HG03135 (cell line): ENCODE results near the gene BEND3.

Experiments
- ATAC-seq: cut with Tn5 transposase; IDR thresholded peaks from one replicate; pipeline ENCODE4 v1.9.1; 2021; ENCODE audit warnings: mild to moderate bottlenecking, moderate library complexity; ENCODE audit not compliant: unreplicated experiment

The BEND3 gene

GRCh38 chr6:107083921-107084320, 31.4 kb downstream of the BEND3 start:
- ATAC-seq: no peak

DNA sequence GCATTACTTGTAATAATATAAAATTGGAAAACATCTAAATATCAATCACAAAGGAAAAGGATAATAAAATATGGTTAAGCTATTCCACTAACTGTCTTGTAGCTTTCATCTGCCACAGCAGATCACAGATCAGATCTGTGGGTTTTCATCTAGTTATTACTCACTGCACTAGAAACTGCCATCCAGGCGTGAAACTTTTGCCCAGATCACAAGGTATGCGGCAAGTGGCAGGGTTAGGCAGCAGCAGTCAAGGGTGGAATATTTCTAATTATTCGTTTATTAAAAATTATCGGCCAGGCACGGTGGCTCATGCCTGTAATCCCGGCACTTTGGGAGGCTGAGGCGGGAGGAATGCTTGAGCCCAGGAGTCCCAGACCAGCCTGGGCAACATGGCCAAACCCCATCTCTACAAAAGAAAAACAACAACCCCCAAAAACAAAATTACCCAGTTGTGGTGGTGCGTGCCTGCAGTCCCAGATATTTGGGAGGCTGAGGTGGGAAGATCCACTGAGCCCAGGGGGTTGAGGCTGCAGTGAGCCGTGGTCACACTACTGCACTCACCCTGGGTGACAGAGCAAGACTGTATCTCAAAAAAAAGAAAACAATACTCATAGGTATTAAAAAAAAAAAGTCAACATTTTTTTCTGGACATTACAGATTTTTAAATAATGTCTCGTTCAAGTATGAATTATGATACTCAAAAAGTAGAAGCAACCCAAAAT, 32.1 kb downstream of the BEND3 start:
- peak; percentile 80 for ATAC-seq

DNA sequence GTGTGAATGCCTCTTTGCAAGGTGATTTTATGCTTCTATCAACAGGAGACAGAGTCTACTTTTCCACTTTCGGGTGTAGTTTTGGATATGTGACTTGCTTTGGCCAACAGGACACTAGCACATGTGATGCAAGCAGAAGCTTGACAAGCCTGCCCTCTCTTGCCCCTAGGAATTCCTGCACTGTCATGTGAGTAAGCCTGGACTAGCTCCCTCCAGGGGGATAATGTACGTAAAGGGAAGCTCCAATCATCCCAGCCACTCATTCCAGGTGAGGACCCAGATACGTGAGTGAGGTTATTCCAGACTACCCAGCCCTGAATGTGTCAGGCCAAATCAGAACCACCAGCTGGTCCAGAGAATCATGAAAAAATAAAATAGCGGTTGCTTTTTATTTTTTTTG, 33.3 kb downstream of the BEND3 start:
- ATAC-seq: no peak

- ATAC-seq: no peak
Measured at GRCh38 chr6:107080036-107080435, 35.3 kb downstream of the BEND3 start.

DNA sequence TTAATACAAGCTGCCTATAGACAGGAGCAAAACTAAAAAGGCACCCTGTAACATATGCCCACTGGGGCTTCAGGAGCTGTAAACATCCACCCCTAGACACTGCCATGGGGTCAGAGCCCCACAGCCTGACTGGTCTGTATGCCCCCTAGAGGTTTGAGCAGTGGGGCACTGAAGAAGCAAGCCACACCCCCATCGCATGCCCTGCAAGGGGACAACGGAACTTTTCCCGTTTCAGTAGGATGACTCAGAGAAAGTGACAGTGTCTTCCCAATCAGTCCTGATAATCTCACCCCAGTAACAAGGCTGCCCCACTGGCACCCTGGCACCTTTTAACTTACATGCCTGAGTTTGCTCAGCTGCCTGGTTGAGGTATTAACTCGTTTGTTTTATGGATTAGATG, 35.9 kb downstream of the BEND3 start:
- ATAC-seq: no peak

DNA sequence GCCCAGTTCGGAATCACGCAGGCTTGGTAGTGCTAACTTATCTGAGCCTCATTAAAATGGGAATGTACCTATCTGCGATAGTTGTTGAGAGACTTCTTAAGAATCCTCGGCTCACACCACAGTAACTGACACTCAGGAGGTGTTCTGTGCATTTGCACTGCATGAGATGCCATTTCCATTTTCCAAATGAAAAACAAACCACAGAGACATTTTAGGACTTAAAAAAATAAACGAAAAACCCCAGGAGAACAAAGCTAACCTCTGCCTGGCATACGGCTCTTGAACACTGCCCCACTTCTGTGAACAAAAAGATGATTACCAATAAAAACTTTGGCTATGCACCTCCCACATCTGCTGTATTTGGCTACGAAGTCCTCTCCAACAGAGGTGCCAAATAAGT, 37.6 kb downstream of the BEND3 start:
- ATAC-seq: no peak

DNA sequence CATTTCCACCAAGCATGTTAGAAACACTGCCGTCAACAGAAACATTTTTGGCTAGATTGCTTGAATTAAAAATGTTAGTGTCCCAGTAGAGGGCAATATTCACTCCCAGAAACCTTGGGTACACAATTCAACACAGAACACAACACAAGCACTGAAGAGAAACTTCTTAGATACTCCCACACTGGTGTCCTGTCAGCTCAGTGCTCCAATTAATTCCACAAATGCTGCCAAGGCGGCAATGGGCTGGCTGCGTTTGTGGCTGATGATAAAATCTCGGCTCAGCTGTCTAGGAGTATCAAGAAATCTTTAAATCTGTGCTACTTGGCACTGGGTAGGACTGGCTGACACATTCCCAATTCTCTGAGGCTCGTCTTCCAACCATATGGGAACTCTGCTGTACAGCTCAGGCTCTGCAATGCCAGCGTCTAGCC, 39.3 kb downstream of the BEND3 start:
- ATAC-seq: no peak

DNA sequence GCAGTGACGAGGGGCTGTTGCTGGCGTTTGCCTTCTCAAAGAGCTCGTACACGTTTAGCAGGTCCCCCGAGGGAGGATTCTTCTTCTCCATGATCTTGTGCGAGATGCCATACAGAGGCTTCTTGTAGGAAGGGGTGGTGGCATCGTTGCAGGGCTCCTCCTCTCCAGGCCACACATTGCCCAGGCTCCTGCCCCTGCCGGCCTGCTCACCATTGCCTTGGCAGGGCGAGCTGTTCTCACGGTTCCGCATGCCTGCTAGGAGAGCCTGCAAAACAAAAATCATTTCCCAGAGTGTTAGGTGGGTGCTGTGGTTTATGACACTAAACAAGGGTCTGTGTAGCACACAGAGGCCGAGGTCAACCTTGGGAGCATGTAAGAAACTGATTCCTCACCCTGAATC, 44.6 kb downstream of the BEND3 start:
- ATAC-seq: no peak

DNA sequence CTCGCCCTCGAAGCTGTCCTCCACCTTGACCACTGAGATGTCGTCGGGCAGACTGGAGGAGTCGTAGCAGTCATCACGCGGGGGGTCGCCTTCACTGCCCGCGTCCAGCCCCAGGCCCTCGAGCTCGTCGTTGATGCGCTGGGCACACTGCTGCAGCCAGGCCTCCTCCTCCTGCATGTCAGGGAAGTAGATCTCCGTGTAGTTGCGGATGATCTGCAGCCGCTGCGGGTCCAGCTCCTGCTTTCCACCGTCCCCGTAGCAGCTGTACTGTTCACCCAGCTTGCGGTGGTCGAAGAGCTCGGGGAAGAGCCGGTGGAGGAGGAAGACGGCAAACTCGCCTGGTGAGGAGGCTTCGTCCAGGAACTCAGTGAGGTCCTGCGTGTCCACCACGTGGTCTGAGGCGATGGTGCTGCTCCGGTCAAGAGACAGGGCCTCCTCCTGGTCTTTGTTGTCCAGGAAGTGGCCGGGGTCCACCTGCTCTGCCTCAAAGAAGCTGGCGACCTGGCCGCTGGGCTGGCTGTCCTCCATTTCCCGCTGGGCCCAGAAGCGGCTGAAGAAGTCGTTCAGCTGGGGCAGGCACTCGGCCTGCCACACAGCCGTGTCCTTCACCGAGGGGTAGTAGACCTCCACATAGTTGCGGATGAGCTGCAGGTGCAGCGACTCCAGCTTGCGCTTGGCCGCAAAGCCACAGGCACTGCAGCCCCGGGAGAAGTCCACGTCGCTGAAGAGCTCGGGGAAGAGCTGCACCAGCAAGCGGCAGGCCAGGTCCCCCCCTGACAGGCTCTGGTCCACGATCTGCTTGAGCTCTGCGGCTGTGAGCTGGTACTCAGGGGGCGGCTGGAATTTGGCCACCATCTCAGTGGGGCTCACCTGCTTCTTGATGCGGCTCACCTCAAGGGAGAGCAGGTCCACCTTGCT, 45.4 kb downstream of the BEND3 start:
- ATAC-seq: no peak

DNA sequence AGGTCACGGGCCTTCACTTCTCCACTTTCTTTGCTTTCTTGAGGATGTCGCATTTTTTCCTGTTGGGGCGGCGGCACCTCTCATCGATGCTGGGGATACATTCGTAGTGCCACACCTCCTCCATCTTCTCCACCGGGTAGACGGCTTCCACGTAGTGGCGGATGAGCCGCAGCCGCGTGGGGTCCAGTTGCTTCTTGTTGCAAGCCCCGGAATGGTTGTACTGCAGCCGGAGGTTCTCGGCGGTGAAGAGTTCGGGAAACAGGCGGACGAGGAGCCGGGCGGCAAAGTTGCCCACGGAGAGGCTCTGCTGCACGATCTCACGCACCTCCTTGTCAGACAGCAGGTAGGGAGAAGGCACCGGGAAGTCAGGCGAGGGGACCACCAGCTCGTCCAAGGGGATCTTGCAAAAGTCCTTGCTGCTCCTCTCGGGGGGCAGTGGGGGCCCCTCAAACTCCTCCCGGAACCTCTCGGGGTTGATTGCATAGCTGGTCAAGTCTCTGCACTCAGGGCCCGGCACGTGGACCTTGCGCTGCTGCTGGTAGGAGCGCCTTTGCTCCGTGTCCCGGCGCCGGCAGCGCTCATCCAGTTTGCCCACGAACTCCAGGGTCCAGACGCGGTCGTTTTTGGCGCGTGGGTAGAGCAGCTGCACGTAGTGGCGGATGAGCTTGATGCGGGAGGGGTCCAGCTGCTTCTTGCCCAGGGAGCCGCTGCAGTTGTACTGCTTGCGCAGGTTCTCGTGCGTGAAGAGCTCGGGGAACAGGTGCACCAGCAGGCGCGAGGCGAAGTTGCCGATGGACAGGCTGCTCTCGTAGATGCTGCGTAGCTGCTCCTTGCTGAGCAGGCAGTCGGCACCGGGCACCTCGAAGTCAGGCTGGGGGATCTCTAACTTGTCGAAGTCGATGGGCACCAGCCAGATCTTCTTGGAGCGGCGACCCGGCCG, 46.4 kb downstream of the BEND3 start:
- no peak for ATAC-seq

DNA sequence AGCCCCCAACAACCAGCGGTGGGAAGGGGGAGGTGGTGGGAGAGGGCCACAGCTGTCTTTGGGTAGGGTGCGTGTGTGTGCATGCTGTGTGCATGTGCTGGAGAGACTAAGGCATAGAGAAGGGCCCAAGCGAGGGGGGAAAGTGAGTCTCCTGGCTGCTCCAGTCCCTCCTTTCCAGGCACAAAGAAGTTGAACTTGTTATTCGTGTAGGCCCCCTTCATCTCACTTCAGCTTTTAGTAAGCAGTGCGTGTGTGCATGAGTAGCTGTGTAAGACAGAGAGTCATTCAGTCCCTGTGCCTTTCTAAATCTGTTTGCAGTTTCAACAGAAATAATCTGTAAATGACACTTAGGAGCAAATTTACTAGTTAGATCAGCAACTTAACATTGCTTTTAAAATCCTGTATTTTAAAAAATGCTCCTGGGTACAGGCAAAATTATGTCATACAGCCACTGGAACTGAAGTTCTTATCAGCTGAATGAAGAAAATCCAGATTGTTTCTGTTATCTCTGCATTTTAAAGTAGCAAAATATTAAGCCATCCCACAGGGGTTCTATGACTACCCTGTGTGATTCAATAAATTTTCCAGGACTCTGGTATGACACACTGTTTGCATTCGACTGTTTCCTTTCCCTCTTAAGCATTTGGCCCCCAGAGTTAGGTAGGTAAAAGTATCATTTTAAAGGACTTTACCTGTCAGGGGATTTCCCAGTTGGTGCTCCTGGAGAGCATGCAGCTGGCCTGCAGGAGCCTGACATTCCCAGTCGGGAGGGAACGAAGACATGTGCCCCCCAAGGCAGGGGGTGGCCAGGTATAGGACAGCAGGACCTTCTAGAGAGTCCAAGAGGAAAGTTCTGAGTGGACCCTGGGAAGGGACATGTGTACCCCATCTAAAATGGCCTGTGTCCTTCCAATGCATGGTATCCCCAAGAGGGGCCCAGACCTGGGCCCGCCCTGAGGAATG, 48.3 kb downstream of the BEND3 start:
- no peak for ATAC-seq

GRCh38 chr6:107064579-107065065, 50.7 kb downstream of the BEND3 start:
- ATAC-seq: no peak

GRCh38 chr6:107062691-107063090, 52.6 kb downstream of the BEND3 start:
- ATAC-seq: no peak

DNA sequence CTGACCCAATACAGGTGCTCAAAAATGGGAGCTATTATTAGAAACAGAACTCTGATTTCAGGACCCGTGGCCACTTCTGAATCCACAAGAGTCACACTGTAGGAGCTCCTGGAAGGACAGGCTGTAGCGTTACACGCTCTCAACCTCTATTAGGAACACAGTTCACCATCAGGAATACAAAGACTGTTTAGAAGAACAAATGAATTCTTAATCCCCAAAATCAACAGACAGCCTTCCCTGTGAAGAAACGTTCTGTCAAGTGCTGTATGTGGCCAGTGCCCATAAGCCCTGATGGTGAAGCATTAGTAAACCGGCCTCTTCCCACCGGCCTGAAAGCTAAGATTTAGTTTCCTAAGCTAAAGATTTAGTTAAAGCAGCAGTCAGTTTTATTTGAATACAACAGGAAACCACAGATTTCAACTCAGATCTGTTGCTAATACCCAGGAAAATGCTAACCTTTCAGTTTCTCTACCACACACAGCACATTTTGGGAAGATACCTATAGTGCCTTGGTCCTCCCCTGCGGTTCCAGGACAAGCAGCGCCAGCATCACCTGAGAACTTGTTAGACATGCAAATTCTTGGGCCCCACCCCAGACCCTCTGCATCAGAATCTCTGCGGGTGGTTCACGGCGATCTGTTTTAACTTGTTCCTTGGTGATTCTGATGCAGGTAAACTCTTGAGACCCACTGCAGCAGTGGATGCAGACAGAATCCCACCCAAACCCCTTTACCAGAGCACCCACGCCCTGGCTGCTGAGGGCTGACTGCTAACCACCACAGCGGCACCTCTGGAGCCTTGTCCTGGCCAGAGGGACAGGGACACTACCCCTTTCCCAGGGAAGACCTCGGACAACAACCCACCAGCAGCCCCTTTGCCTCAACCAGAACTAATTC, 53.9 kb downstream of the BEND3 start:
- ATAC-seq: peak; percentile 72

DNA sequence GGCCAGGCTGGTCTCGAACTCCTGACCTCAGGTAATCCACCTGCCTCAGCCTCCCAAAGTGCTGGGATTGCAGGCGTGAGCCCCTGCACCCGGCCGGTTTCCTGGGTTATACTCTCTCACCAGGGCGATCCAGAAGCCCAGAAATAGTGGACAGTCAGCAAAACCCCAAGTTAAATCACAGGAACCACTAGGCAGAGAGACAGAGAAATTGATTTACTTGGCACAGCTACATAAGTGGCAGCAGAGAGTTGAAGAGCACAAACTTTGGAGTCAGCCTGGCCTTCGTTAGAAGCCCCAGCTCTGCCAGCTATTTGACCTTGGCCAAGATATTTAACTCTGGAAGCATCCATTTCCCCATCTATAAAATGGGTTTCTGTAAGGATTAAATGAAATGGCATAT, 54.6 kb downstream of the BEND3 start:
- no peak for ATAC-seq

DNA sequence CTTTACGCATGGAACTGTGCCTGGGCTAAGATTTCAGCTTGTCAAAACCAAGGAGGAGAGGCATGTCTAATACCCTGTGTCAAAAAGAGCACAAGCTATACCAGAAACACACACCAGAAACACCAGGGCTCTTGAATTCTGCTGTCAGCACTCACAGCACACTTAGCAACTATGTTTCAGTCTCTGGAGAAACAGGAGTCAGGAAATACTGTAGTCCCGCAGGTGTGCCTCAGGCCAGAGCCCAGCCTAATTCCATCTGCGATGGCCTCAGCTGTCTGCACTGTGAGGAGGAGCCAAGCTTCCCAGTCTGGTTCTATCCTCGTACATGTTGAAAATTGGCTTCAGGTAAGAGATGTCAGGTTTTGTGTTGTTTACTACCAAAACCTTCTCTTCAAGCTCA, 55.7 kb downstream of the BEND3 start:
- ATAC-seq: no peak

DNA sequence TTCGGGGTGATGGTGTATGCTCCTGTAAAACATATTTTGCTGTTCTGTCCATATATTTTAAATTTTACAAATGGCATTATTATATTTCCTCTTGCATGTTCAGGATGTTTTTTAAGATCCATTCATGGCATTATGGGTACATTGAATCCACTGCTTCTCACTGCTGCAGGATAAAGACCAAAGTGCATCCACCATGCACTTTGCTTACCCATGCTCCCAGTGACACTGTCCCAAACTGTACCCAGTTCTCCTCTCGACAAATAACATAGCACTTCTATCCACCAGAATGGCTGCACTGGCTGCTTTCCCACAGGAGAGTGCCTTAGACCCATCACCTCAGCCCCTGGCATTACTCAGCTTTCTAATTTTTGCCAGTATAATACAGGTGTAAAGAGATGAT, 57.6 kb downstream of the BEND3 start:
- ATAC-seq: no peak

DNA sequence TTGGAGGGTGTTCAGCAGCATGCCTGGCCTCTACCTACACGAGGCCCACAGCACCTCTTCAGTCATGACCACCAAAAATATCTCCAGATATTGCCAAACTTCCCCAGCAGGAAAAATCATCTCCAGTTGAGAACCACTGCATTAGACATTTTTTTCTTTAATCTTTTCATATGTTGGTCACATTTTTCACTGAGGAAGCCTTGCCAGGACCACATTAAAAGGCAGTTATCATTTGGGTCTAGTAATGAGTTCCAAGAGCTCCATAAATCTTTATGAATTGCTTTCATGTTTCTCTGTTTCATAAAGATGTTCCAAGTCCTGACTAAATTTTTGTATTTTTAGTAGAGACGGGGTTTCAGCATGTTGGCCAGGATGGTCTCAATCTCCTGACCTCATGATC, 58.5 kb downstream of the BEND3 start:
- ATAC-seq: no peak

DNA sequence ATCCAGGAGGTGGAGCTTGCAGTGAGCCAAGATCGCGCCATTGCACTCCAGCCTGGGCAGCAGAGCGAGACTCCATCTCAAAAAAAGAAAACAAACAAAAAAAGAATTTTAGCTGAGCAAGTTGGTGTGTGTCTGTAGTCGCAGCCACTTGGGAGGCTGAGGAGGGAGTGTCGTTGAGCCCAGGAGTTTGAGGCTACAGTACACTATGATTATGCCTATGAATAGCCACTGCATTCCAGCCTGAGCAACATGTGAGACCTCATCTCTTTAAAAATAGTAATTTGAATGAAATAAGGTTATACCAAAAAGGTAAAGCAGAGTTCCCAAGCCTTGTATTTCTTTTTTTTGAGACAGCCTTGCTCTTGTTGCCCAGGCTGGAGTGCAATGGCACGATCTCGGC, 67.5 kb downstream of the BEND3 start:
- ATAC-seq: no peak
